ENCODE measurements around the gene TMEM208.

TMEM208 gene

DNA sequence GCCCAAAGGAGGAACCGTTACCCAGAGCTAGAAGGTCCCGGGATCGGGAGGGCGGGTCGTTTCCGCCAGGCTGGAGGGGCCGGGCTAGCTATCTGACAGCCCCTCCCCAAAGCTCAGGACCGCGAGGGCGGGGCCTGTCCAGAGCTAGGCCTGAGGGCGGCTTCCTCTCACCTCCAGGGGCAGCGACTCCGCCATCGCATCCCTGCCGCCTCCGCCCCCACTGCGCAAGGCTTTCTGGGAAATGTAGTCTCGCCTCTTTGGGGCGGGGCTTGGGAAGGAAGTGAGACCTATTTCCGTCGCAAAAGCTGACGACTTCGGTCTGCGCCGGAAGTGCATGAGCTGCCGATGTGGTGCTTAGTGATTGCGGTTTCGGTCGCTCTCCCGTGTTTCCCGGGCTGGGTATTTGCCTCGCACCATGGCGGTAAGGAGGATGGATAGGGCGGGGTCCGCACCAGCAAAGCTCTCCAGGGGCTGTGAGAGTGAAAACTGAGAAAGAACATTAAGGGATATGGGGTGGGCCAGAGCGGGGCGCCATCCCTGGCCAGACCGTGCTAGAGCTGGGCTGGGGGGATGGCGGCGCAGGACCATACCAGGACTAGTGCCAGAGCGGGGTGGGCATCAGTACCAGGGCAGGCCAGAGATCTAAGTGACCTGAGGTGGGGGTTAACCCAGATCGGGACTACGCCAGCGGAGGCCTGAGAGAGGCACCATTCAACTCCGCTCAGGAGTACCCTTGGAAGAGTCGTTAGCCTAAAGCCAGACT, at the start of gene TMEM208:
Gene TMEM208 (plus strand): TSS at position 327 of the 763 bp plus-strand sequence. CDS start 89 bp downstream, at position 416.
- DNase-seq, result peak; percentile 97

DNA sequence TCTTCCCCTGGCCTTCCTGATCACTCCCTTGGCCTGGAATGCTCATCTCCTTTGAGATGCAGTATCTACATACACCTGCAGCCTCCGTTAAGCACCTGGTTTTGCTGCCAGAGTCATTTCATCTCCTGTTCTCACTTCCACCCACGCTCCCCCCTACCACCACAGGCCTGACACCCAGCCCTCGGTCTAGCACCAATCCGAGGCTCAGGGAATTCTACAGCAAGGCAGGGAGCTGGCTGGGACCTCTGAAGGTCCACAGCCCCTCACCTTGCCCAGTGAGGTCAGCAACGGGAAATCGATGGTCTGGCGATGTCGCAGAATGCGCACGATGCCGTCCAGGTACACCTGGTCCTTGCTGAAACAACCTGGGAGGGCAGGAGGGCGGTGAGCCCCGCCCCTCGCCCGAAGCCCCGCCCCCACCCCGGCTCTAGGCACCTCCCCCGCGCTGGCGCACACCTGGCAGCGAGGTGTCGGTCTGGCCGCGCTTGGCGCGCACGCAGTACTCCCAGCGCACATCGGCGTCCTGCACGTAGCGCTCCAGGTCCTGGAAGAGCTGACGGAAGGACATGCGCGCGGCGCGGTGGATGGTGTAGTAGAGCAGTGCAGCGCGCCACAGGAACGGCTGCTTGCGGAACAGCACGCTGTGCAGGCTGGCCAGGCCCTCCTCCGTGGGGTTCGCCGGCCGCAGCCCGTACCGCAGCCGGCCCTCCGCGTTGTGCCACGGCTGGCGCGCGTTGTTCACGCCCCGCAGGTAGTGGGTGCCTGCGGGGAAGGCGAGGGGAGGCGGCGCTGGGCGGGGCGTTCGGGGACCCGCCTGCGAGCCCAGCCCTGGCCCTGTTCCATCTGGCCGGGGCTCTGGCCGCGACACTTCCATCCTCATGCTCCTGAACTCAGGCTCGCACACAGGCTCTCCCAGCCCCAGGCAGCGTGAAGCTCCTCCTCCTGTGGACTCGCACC, 48.9 kb upstream of the TMEM208 start:
- DNase-seq, result no peak

DNA sequence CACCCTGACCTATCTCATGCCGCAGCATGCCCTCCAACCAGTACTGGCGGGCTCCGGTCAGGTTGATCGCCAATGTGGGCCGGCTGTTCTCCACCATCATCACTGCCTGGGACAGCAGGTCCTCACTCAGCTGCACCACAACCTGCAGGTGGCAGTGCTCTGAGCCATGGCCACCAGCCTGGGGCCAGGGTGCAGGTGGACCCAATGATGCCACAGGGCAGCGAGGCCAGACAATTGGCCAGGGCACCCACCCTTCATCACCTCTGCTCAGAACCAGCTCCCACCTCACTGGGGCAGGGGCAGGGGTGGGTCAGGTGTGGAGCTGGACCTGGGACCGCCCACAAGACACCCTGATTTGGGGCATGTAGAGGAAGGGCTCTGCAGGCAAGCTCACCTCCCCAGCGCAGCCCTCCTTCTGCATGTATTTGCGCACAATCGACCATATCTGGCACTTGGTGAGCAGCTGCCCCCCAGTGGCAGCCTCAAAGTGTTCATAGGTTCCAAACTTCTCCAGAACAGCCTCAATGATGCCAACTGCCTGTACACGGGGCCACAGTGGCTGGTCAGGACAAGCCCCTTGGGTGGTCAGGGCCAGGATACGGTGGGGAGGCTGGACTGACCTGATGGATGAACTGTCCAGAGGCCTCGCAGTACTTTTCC, 47.4 kb upstream of the TMEM208 start:
- no peak for DNase-seq

DNA sequence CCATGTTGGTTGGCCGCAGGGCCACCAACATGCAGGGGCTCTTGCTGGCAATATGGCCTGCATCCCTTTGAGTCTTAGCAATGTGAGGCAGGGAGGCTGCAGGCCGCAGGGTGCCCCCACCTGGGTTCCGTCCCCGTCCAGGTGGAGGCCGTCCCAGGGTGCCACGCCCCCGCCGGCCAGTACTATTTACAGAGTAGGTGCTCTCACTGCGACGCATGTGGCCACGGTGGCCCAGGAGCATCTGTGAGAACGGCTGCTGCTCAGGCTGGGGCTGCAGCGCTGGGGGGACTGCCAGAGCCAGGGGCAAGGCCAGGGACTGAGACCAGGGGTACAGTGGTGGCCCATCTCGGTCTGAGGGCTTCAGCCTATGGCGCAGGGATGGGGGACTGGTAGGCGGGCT, 46.8 kb upstream of the TMEM208 start:
- DNase-seq, result no peak

DNA sequence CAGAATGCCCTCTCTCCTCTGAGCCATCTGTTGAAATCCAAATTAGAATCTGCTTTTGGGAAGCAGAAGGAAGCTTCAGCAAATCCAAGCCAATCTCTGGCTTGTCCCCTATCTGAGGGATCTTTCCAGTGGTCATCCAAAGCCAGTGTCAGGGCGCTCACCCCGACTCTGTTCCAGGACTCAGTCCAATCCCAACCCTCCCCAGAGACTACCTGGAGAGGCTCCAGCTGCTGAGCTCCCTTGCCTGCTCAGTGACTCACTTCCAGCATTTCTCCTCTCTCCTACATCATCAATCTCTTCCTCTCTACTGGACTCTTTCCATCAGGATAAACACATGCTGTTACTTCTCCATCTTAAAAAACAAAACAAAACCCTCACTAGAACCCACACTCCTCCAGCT, 45.6 kb upstream of the TMEM208 start:
- peak; percentile 82 for DNase-seq

DNA sequence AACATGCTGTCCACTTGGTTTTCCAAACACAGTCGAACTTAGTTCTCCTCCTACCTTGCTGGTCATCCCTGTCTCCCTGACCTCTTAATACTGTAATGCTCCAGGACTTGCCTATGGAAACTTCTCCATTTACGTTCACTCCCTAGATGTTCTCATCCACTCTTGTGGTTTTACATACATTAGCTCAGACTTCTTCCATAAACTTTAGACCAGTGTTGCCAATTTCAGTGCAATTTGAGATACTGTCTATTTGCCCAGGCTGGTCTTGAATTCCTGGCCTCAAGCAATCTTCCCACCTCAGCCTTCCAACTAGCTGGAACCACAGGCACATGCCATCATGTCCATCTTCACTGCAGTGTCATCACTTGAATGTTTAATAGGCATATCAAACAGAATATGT, 44.6 kb upstream of the TMEM208 start:
- DNase-seq, result no peak

DNA sequence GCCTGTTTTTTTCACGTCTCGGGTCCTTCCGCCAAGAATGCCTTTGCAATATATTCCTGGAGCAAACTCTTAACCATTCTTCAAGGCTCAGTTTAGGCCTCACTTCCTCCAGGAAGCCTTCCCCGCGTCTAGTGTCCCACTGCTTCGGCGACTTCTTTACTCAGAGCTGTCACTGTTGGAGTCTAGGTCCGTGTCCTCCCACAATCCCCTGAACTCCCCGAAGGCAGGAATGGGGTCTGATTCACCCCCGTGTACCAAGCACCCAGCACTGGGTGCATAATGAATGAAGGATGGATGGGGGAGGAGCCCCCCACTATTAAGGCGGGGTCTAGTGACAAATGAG, 43.7 kb upstream of the TMEM208 start:
- no peak for DNase-seq

DNA sequence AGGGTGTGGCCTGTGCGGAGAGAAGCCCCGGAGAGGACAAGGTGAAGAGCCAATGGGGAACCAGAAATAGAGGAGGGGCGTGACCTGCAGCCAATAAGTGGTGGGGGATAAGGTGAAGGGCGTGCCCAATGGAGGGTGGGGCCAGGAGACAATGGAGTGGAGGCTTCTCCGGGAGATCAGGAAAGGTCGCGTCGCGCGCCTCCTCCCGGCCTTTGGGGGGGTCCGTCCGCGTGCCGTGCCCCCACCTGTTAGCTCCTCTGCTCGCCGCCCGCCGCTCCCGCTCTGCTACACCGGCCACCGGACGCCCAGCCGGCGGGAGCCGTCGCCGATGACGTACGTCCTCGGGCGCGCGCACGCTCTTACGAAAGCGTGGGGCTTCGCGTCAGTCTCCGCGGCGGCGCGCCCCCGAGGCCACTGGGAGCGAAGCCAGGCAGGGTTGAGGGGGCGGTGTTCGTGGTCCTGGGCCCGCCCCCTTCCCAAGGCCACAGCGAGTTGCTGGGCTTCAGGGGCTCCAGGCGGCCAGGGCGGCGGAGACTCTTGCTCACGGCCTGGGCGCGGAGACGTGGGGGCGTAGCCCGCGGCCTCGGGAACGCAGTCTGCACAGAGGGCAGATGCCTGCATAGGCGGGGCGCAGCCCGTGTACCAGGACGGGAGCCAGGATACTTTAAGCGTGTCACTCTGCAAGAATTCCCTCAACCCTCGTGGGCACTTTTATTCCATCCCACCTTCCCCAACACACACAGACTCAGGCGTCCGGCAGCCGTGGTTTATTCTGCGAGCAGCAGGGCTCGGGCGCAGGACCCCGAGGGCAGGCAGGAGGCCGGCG, 43.1 kb upstream of the TMEM208 start, which contains the start of gene MATCAP1:
Gene MATCAP1 (minus strand): TSS at position 337 of the 826 bp plus-strand sequence. CDS start 3,353 bp downstream, outside the sequence.
- peak; percentile 91 for DNase-seq

DNA sequence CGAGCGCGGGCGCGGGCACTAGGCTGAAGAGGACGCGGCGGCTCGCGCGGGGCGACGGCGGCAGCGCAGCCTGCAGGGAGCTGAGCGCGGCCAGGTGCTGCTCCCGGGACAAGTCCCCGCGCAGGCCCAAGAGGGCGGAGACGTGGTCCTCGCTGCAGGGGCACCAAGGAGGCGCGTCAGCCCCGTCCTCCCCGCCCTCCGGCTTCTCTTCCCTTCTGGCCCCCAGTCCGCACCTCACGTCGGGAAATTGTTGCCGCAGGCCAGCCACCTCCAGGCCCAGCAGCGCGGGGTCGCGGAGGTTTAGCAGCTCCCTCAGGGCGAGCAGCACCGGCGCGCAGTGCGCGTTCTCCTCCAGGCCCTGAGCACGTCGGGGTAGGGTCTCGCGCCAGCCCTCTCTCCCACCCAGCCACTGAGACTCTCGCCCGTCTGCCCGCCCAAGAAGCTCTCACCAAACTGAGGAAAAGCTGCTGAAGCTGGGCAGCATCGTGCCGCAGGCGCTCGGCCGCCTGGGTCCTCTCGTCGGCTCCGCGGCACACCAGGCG, 42.4 kb upstream of the TMEM208 start:
- no peak for DNase-seq

DNA sequence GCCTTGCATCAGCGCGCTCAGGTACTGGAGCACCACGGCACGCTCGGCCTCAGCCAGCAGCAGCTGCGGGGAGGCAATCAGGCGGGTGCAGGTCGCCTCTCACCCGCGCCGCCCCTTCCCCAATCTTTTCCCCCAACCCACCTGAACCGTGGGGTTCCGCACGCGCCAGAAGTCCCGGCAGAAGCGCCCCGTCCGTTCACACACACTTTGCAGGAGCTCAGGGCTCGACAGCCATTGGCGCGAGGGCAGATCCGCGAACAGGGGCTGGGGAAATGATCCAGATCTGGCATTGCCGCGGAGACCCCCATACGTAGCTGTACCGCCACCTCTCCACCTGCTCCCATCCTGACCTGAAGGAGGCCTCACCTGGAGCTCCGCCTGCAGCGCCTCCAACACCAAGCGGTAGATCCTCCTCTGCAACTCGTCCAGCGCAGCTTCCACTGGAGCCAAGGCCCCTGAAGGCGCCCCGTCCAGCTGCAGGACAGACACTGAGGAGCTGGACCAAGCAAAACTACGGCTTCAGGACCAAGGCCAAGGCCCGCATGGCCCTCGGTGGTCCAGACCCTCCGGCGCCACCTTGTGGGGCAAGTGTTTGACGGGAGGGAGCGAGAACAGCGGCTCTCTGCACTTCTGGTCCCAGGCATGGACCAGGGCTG, 41.8 kb upstream of the TMEM208 start:
- peak; percentile 84 for DNase-seq

DNA sequence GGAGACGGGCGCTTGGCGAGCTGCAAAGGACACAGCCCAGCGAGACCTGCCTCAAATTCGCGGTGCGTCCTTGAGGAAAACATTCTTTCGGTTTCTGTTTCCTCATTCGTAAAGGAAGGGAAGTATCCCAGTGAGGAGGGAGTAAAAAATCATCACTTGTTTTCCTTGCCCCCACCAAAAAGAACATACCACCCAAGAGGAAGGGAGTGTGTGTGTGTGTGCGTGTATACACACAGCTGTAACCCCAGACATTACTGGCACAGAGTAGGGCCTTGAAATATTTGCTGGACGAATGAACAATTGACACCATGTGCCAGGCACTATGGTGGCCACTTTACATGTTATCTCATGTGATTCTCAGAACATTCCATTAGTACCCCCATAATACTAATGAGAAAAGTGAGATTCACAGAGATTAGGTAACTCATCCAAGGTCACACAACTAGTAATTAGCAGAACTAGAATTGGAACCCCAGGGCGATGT, 41.2 kb upstream of the TMEM208 start:
- no peak for DNase-seq

DNA sequence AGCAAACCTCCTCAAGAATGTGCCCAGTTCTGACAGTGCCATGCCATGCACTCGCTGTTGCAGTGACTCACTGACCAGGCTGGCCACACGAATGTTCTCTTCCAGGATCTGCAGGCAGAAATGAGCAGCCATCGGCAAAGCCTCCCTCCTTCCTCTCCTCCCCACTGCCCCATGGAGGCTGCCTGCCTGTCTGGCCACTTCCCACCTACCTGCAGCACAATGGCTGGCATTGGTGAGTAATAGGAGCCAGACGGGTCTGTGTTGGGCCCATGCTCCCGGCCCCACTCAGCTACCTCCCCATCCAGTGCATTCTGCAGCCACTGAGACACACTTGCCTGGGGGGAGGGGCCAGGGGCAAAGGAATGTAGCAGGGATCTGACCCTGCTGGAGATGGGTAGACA, 40.4 kb upstream of the TMEM208 start:
- DNase-seq, result peak; percentile 50

DNA sequence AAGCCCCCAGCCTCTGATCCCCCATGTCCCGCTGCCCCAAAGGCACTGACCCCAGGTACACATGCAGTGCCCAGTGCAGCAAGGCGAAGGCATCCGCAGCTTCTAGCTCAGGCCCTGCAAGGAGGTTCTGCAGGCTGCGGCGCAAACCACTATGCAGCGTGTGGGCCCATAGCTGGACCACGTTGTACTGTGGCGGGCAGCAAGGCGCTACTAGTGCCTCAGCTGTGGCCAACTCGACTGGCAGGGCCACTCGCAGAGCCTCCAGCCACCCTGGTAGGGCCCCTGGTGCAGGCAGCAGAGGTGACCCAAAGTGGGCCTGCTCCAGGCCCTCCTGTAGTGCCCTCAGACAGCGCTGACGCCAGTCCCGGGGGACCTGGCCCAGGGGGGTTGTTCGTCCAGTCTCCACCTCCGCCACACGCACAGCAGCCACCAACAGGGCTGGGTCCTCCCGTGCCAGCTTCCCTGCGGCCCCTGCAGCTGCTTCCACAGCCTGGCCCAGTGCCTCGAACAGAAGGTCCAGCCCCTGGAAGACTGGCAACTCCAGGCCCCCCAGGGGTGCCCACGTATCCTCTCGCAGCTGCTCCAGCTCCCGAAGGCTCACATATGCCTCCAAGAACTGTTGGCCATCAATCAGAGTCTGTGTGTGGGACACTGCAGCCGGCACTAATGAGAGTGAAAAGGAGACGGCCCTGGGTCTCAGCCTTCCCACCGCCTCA, 39.6 kb upstream of the TMEM208 start:
- DNase-seq, result no peak

DNA sequence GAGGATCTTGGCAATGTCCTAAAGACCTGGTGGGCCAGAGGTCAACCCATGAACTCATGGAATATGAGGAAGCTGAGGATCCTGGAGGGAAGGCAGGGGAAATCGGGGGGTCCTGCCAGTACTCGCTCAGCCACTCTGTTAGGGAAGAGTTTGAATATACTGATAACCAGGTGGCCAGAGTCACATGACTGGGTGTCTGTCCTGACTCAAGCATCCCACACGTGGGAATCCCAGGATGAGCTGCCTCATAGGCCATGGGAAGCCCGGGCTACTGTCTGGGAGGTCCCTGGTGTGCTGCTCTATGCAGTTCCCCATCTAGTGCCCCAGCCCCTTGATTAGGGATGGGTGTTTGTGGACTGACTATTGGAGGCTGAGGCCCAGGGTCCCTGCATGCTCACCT, 38.6 kb upstream of the TMEM208 start:
- no peak for DNase-seq

DNA sequence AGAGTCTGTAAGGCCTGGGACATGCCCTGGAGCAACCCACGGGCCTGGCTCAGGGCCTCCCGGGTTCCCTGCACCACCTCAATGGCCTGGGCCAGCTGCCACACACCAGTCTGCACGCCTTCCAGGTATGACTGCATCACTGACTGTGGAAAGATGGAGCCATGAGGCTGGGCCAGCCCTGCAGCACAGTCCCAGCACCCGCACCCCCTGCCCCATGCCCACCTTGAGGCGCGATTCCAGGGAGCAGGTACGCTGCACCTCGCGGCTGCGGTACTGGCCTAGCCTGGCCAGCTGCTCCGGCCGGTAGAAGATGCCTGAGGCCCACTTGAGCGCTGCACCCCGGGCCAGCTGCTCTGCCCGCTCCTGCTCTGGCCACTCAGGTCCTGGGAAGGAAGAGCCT, 38.1 kb upstream of the TMEM208 start:
- DNase-seq, result no peak

DNA sequence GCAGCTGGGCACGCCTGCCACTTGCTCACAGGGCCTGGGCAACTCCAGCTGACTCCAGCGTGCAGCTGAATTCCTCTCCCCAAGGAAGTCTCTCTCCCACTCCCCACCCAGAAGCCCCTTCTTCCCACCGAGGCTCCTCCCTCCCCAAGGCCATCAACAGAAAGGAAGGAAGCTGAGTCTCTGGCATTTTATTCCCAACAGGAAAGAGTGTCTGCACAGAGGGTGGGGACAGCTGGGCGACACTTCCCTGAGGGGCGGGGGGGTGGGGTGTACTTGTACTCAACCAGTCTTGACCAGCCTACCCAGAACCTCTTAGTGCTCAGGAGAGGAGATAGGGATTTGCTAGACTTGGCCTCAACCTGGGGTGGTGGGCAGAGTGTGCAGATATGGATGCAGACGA, 36.9 kb upstream of the TMEM208 start, which contains the start of gene EXOC3L1:
Gene EXOC3L1 (minus strand): TSS at position 96 of the 400 bp plus-strand sequence. CDS start 460 bp downstream, outside the sequence.
- DNase-seq, result no peak

DNA sequence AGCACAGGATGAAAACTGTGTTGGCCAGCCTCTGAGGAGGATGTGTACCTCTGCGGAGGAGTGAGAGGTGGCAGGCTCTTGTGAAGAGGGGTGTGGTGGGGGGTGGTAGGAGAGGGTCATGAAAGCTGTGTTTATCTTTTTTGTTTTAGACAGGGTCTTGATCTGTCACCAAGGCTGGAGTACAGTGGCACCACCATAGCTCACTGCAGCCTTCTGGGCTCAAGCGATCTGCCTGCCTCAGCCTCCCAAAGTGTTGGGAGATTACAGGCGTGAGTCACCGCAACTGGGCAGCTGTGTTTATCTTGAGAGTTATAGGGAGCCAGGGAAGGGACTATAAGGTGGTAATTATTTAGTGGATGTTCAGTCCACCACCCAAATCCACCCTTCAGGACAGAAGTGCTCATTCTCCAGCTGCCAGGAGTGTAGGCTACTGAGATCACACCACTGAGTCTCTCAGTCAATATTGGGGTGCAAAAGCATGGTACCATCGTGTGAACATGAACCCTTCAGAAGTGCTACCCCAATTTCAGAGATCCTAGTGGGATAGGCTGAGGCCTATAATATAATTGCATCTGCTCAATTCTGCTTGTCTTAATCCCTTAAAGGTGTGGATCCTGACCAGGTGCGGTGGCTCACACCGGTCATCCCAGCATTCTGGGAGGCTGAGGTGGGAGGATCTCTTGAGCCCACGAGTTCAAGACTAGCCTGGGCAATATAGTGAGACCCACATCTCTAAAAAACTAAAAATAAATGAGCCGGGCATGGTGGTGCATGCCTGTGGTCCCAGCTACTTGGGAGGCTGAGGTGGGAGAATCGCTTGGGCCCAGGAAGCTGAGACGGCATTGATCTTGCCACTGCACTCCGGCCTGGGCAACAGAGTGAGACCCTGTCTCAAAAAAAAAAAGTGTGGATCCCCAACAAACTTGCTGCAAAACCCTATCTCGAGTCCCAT, 36.2 kb upstream of the TMEM208 start:
- no peak for DNase-seq

DNA sequence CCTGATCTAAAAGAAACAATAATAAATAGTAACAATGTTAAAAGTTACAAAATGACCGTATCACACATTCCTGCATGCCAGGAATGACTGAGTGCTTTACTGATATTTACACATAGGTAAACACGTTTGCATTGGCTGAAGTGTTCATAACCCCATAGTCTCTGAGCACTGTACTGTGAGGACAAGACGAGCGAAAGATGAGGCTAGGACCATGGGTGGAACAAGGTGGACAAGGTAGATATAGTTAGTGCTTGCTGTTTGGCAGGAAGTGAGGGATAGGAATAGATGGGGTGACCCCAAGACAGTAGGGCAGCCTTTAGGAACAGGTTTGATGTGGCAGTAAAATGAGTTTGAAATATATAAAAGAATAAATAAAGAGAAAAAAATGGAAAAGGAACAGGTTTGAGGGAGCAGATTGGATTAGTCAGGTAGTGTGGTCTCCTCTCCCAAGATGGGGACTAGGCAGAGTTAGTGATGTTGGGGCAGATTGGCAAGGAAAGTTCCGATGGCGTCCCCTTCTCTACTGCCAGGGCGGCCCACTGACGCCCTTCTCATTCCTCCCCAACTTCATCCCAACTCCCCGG, 35.4 kb upstream of the TMEM208 start:
- no peak for DNase-seq
